AG04449 (cell line): ENCODE data around the gene ASB4.
"Not testable (repeated sequence)": the region's sequence is repeated elsewhere in the genome, so short reads cannot be mapped to it uniquely, and the experiment has no call there.

Source experiments
- CTCF ChIA-PET: fragments of 350-600 bp; formaldehyde crosslinking; extraction: SDS; loops from one replicate; lab custom pipeline; 2021; ENCODE audit warnings: antibody characterized with exemption; lab: Yijun Ruan, JAX
- POLR2A ChIA-PET: fragments of 400-600, 350-600 bp; formaldehyde crosslinking; extraction: SDS; loops from one replicate; lab custom pipeline; 2020; ENCODE audit warnings: antibody characterized with exemption, inconsistent platforms; lab: Yijun Ruan, JAX
- DNase-seq: peaks from one replicate; pipeline ENCODE4 v3.0.0-alpha.2; 2010; ENCODE audit warnings: low read depth, low spot score
- H3K4me3 ChIP-seq: 2 replicates; pipeline ENCODE4 v1.5.1; 2011; ENCODE audit warnings: low read depth, mild to moderate bottlenecking, control low read depth, low read length
- CTCF ChIP-seq: IDR thresholded peaks from one replicate; pipeline ENCODE4 v1.5.1; 2011; ENCODE audit warnings: mild to moderate bottlenecking, moderate library complexity, low read length, control low read depth, inconsistent platforms; ENCODE audit not compliant: insufficient read depth; ENCODE audit errors: missing control alignments

The ASB4 gene

GRCh38 chr7:95549818-95550529 is 64.2 kb downstream of the ASB4 start:
- TF ChIP-seq CTCF: no peak
- POLR2A ChIA-PET: no interaction called here
- no peak overlapping the region for H3K4me3 ChIP-seq
- CTCF ChIA-PET: interaction anchor here (1.1 kb wide), 1 partner anchor 141 kb away, joined by 3 read pairs; no protein-coding TSS in a partner anchor
- DNase-seq: no peak

DNA sequence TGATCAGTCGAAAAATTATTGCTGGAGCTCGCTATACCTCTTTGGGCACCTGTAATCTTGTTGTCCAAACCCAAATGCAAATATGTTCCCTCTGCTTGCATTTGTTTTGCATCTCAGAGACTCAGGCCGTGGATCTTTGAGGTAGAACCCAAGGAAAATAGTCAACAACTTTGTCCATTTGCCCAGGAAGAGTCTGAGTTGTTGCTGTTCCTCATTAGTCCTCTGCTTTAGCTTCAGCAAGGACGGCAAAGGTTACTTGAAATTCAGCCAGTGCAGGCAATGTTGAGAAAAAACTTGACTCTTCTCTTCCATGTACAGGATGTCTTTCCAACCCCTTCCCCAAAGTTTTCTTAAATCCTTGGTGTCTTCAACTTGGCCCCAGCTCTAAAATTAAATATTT is 64.8 kb downstream of the ASB4 start:
- ChIA-PET POLR2A (no interaction called here), CTCF (interaction anchor here (1.0 to 1.3 kb wide), 3 partner anchors 137 to 140 kb away, joined by 3 read pairs; no protein-coding TSS in a partner anchor)
- no peak for TF ChIP-seq CTCF
- no peak overlapping the region for H3K4me3 ChIP-seq
- DNase-seq: no peak

- CTCF ChIA-PET: interaction anchor here (1.3 kb wide), 1 partner anchor 138 kb away, joined by 3 read pairs; no protein-coding TSS in a partner anchor
- H3K4me3 ChIP-seq, DNase-seq, POLR2A ChIA-PET: not testable (repeated sequence)
Measured at GRCh38 chr7:95552010-95552926, 66.5 kb downstream of the ASB4 start.

GRCh38 chr7:95553939-95554338 is 68.2 kb downstream of the ASB4 start:
- no peak for DNase-seq
- ChIA-PET CTCF (no interaction called here), POLR2A (no interaction called here)
- TF ChIP-seq CTCF: no peak
- H3K4me3 ChIP-seq: no peak overlapping the region

GRCh38 chr7:95556777-95557176 is 71.0 kb downstream of the ASB4 start:
- DNase-seq: no peak
- no peak for TF ChIP-seq CTCF
- H3K4me3 ChIP-seq: no peak overlapping the region
- ChIA-PET POLR2A (no interaction called here), CTCF (interaction anchor here (1.2 to 2.6 kb wide), 3 partner anchors 12 to 134 kb away, joined by 3 to 8 read pairs (median 3); no protein-coding TSS in a partner anchor)

DNA sequence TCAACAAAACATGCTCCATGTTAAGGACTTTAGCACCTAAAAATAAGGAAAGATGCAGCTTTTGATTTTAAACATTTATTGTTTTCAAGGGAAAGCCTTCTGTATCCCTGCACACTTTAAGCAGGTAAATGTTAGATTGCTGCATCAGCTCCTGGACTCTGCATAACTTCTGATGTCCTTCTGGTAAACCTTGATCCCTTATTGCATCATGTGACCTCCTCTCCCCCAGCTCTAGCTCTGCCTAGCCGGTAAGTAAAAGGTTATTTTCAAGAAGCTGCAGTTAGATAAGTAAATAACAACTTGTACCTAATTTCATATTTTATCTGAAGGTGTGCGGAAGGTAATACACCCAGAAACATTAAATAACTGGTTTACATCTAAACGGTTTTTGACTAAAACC is 73.1 kb downstream of the ASB4 start:
- no peak for TF ChIP-seq CTCF
- ChIA-PET CTCF (interaction anchor here (1.0 to 1.3 kb wide), 3 partner anchors 13 to 131 kb away, joined by 3 to 6 read pairs (median 4); no protein-coding TSS in a partner anchor), POLR2A (no interaction called here)
- DNase-seq: no peak
- no peak overlapping the region for H3K4me3 ChIP-seq
